PC-3 (cell line): ENCODE measurements around the gene PML. TPM values are rescaled to one million over a fixed set of nuclear protein-coding genes. Genes with fewer than 3 reads are reported as not detected.

Experiments
- ATAC-seq: fragments of 200-7000 bp; cut with Tn5 transposase; 2 replicates; pipeline ENCODE4 v1.9.1; 2020; ENCODE audit warnings: mild to moderate bottlenecking, moderate library complexity
- BruUV-seq: library from RNA; stranded (reverse); fragments of 400-500 nt; replicated peaks from 2 replicates; lab custom pipeline; 2021; lab: Mats Ljungman, UMichigan
- CTCF ChIA-PET: fragments of 300-600 bp; sonication (Branson Sonifier 250); formaldehyde crosslinking; loops from one replicate; lab custom pipeline; 2022; ENCODE audit warnings: antibody characterized with exemption; lab: Charles Lee
- POLR2A ChIA-PET: fragments of 300-600 bp; sonication (Branson Sonifier 250); formaldehyde crosslinking; loops from one replicate; lab custom pipeline; 2022; ENCODE audit warnings: antibody characterized with exemption; ENCODE audit not compliant: unreplicated experiment; lab: Charles Lee
- DNase-seq: peaks from one replicate; pipeline ENCODE4 v3.0.0-alpha.2; 2015
- H2AFZ ChIP-seq: fragments of 300-600 bp; sonication (generic); 2 replicates; pipeline ENCODE4 v1.6.0; 2016; ENCODE audit warnings: antibody characterized with exemption, low read length
- H3F3A ChIP-seq: fragments of 300-600 bp; sonication (generic); one replicate; pipeline ENCODE4 v1.6.0; 2017; ENCODE audit warnings: antibody characterized with exemption, low read length, control low read depth, mild to moderate bottlenecking; ENCODE audit not compliant: unreplicated experiment
- H3K27ac ChIP-seq: fragments of 300-600 bp; sonication (generic); 2 replicates; pipeline ENCODE4 v1.5.1; 2016; ENCODE audit warnings: mild to moderate bottlenecking, low read length
- H3K27me3 ChIP-seq: fragments of 300-600 bp; sonication (generic); 2 replicates; pipeline ENCODE4 v1.6.1; 2016; ENCODE audit warnings: low read length, mixed read lengths
- H3K36me3 ChIP-seq: fragments of 300-600 bp; sonication (generic); 2 replicates; pipeline ENCODE4 v1.6.1; 2016; ENCODE audit warnings: low read depth, mixed run types, low read length, mixed read lengths
- H3K4me1 ChIP-seq: fragments of 300-600 bp; sonication (generic); 2 replicates; pipeline ENCODE4 v1.5.1; 2016; ENCODE audit warnings: low read length; ENCODE audit not compliant: insufficient read depth
- H3K4me2 ChIP-seq: fragments of 300-600 bp; sonication (generic); 2 replicates; pipeline ENCODE4 v1.6.0; 2016; ENCODE audit warnings: low read length
- H3K4me3 ChIP-seq: fragments of 300-600 bp; sonication (generic); 2 replicates; pipeline ENCODE4 v1.5.1; 2016; ENCODE audit warnings: mild to moderate bottlenecking, low read length, mixed read lengths
- H3K79me2 ChIP-seq: fragments of 300-600 bp; sonication (generic); 2 replicates; pipeline ENCODE4 v1.6.1; 2017; ENCODE audit warnings: low read length, mixed read lengths
- H3K9ac ChIP-seq: fragments of 300-600 bp; sonication (generic); 2 replicates; pipeline ENCODE4 v1.6.0; 2016; ENCODE audit warnings: mild to moderate bottlenecking, low read length
- H3K9me2 ChIP-seq: fragments of 300-600 bp; sonication (generic); replicated peaks from 2 replicates; pipeline ENCODE4 v1.6.1; 2016; ENCODE audit warnings: mixed run types, low read length, mixed read lengths
- H3K9me3 ChIP-seq: fragments of 300-600 bp; sonication (generic); 2 replicates; pipeline ENCODE4 v1.6.1; 2016; ENCODE audit warnings: low read length, mixed read lengths
- H4K20me1 ChIP-seq: fragments of 300-600 bp; sonication (generic); 2 replicates; pipeline ENCODE4 v1.6.1; 2016; ENCODE audit warnings: low read length, mixed read lengths
- CTCF ChIP-seq: fragments of 300-600 bp; sonication (generic); conservative IDR thresholded peaks from 2 replicates; pipeline ENCODE4 v1.5.1; 2017; ENCODE audit warnings: antibody characterized with exemption, low read depth, mild to moderate bottlenecking, low read length
- EZH2 ChIP-seq: fragments of 300-600 bp; sonication (generic); IDR thresholded peaks from one replicate; pipeline ENCODE4 v1.6.1; 2017; ENCODE audit warnings: antibody characterized with exemption, mild to moderate bottlenecking, low read length; ENCODE audit not compliant: unreplicated experiment
- EZH2phosphoT487 ChIP-seq: fragments of 300-600 bp; sonication (generic); IDR thresholded peaks from 2 replicates; pipeline ENCODE4 v1.6.1; 2018; ENCODE audit warnings: mild to moderate bottlenecking, antibody characterized with exemption, low read length, borderline replicate concordance
- intact Hi-C: fragments of 100-400 bp; cut with micrococcal nuclease; formaldehyde crosslinking; loops from 2 replicates; pipeline ENCODE4 v1.9.0; 2023
- total RNA-seq: library from RNA; depleted of rRNA; stranded (reverse); fragments of >200 nt; gene quantifications from 2 replicates; pipeline ENCODE4 v1.2.3, GENCODE V29; 2014

The PML gene
- total RNA-seq, 1 experiment from 2014 or later, result 18.7 TPM

- Histone ChIP-seq H3K4me2 (no peak overlapping the region), H3K79me2 (no peaks in the 10 kb centered on the region), H3K36me3 (no peaks in the 10 kb centered on the region), H3K9me3 (no peaks in the 10 kb centered on the region), H3F3A (no peaks in the 10 kb centered on the region), H3K27me3 (no peaks in the 10 kb centered on the region), H3K4me1 (peaks cover 8% of the 10 kb centered on the region; the same call in 1 of the 2 replicates), H3K9ac (no peak overlapping the region), H4K20me1 (no peaks in the 10 kb centered on the region), H3K4me3 (no peak overlapping the region), H3K9me2 (no peaks in the 10 kb centered on the region), H2AFZ (no peak overlapping the region), H3K27ac (no peak overlapping the region)
- intact Hi-C loops, result loop anchor here (1.0 kb wide), 1 partner anchor 63 kb away; no protein-coding TSS in a partner anchor
- POLR2A ChIA-PET, result interaction anchor here (0.6 kb wide), 1 partner anchor 63 kb away, joined by 4 read pairs; no protein-coding TSS in a partner anchor
- no peak for TF ChIP-seq EZH2
- peak; percentile 67 for TF ChIP-seq CTCF
- no TSS peak for BruUV-seq
- DNase-seq, result peak; percentile 69
- peak; percentile 62 for ATAC-seq
- CTCF ChIA-PET, result interaction anchor here (0.7 to 1.6 kb wide), 5 partner anchors 33 to 64 kb away, joined by 3 to 43 read pairs (median 3); partner anchors contain the start of gene PML
These were observed 42.0 kb downstream of the PML start for GRCh38 chr15:74036271-74037170.

GRCh38 chr15:74037171-74038117, 42.9 kb downstream of the PML start:
- Histone ChIP-seq H4K20me1 (no peaks in the 10 kb centered on the region), H2AFZ (no peak overlapping the region), H3K27ac (no peak overlapping the region), H3K4me3 (no peak overlapping the region), H3K9ac (no peak overlapping the region), H3K9me2 (no peaks in the 10 kb centered on the region), H3K9me3 (no peaks in the 10 kb centered on the region), H3K79me2 (no peaks in the 10 kb centered on the region), H3K36me3 (no peaks in the 10 kb centered on the region), H3F3A (no peaks in the 10 kb centered on the region), H3K4me1 (peaks cover 8% of the 10 kb centered on the region; the same call in 1 of the 2 replicates), H3K4me2 (no peak overlapping the region), H3K27me3 (no peaks in the 10 kb centered on the region)
- intact Hi-C loops, result loop anchor here (1.0 kb wide), 1 partner anchor 64 kb away; no protein-coding TSS in a partner anchor
- CTCF ChIA-PET, result interaction anchor here (0.7 to 1.6 kb wide), 5 partner anchors 34 to 65 kb away, joined by 3 to 43 read pairs (median 3); partner anchors contain the start of gene PML
- no peak for TF ChIP-seq CTCF
- TF ChIP-seq EZH2phosphoT487, result no peak
- no peak for TF ChIP-seq EZH2
- ATAC-seq, result no peak
- DNase-seq, result no peak
- BruUV-seq, result no TSS peak
- POLR2A ChIA-PET, result interaction anchor here (0.6 kb wide), 1 partner anchor 64 kb away, joined by 4 read pairs; no protein-coding TSS in a partner anchor
